Ishikawa (cell line): Measurements from ENCODE around the gene CRIP3.

Source experiments
- CEBPB ChIP-seq: IDR thresholded peaks from 2 replicates; pipeline ENCODE4 v1.6.1; 2012
- CREB1 ChIP-seq: IDR thresholded peaks from 2 replicates; pipeline ENCODE4 v1.6.1; 2012; ENCODE audit warnings: low read depth
- EGR1 ChIP-seq: IDR thresholded peaks from 2 replicates; pipeline ENCODE4 v1.6.1; 2012
- EP300 ChIP-seq: IDR thresholded peaks from 2 replicates; pipeline ENCODE4 v1.6.1; 2012; ENCODE audit warnings: borderline replicate concordance
- FOXM1 ChIP-seq: IDR thresholded peaks from 2 replicates; pipeline ENCODE4 v1.6.1; 2012; ENCODE audit warnings: low read depth, borderline replicate concordance
- NFIC ChIP-seq: IDR thresholded peaks from 2 replicates; pipeline ENCODE4 v1.6.1; 2012
- RAD21 ChIP-seq: IDR thresholded peaks from 2 replicates; pipeline ENCODE4 v1.6.1; 2012; ENCODE audit warnings: low read depth
- TAF1 ChIP-seq: IDR thresholded peaks from 2 replicates; pipeline ENCODE4 v1.6.1; 2012; ENCODE audit warnings: low read depth, mild to moderate bottlenecking
- TCF12 ChIP-seq: IDR thresholded peaks from 2 replicates; pipeline ENCODE4 v1.6.1; 2012; ENCODE audit warnings: low read depth
- TEAD4 ChIP-seq: IDR thresholded peaks from 2 replicates; pipeline ENCODE4 v1.6.1; 2012
- YY1 ChIP-seq: IDR thresholded peaks from 2 replicates; pipeline ENCODE4 v1.6.1; 2012; ENCODE audit warnings: low read depth
- ZBTB7A ChIP-seq: IDR thresholded peaks from 2 replicates; pipeline ENCODE4 v1.6.1; 2012; ENCODE audit warnings: low read depth
- TF ChIP-seq, protein P1 (sequence below): IDR thresholded peaks from 2 replicates; pipeline ENCODE4 v1.6.1; 2012
- TF ChIP-seq, protein P2 (sequence below): IDR thresholded peaks from 2 replicates; pipeline ENCODE4 v1.6.1; 2012
- TF ChIP-seq, protein P3 (sequence below): IDR thresholded peaks from 2 replicates; pipeline ENCODE4 v1.6.1; 2012; ENCODE audit warnings: low read depth, mild to moderate bottlenecking

CRIP3 gene

DNA sequence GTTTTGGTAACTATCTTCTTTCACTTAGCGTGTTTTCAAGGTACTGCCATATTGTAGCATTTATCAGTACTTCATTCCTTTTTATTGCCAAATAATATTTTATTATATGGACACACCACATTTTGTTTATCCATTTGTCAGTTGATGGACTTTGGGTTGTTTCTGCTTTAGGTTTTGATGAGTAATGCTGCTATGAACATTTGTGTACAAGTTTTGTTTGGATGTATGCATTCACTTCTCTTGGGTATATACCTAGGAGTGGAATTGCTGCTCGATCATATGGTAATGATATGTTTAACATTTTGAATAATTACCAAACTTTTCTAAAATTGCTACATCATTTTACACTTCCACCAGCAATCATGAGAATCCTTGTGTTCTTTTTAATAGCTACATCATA is 16.9 kb downstream of the CRIP3 start:
- TF ChIP-seq EGR1: no peak
- no peak for TF ChIP-seq NFIC
- no peak for TF ChIP-seq RAD21
- TF ChIP-seq CEBPB: no peak
- TF ChIP-seq ZBTB7A: no peak
- TF ChIP-seq FOXM1: no peak
- no peak for TF ChIP-seq TEAD4
- TF ChIP-seq YY1: no peak

DNA sequence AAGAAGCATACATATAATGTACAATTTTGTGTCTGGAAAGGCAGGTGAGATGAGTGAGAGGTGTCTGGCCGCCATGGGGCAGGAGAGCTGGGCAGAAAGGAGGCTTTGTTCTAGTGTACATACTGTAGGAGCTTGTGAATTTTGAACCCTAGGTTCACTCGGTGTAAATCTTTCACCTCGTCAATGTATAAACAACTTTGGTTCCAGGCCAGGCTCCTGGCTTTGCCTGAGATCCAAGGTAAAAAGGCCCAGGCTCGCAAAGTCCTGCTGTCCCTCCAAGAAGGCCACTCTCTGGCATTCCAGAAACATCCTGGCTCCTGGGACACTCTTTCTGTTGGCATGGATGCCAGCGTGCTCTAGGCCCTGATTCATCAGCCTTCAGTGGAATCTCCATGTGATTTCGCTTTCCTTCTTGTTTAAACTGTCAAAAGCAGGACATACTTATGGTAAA is 17.7 kb downstream of the CRIP3 start:
- TF ChIP-seq RAD21 (no peak), NFIC (no peak), ZBTB7A (no peak), EP300 (no peak), EGR1 (no peak), YY1 (no peak), TAF1 (no peak), FOXM1 (no peak), TCF12 (no peak), CREB1 (no peak)
- TF ChIP-seq, protein P1, sequence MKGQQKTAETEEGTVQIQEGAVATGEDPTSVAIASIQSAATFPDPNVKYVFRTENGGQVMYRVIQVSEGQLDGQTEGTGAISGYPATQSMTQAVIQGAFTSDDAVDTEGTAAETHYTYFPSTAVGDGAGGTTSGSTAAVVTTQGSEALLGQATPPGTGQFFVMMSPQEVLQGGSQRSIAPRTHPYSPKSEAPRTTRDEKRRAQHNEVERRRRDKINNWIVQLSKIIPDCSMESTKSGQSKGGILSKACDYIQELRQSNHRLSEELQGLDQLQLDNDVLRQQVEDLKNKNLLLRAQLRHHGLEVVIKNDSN: no peak
- TF ChIP-seq, protein P2, sequence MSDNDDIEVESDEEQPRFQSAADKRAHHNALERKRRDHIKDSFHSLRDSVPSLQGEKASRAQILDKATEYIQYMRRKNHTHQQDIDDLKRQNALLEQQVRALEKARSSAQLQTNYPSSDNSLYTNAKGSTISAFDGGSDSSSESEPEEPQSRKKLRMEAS: no peak

DNA sequence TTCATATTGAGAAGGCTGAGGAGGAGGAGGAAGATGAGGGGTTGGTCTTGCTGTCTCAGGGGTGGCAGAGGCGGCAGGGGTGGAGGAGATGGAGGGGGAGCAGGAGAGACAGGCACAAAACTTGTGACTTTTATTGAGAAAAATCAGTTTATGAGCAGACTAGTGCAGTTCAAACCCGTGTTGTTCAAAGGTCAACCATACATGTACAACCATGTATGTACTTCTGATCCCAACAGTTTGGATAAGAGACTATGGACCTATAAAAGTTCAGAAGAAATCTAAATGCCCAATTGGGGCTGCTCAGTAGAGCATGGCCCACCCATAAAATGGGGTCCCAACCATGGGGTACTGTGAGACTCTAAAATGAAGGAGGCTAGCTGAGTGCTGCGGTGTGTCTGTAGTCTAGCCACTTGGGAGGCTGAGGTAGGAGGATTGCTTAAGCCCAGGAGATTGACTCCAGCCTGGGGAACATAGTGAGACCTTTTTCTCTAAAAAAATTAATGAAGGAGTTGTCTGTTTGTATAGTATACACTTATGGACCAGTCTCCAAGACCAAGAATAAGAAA is 18.2 kb downstream of the CRIP3 start:
- TF ChIP-seq TAF1: no peak
- no peak for TF ChIP-seq ZBTB7A
- TF ChIP-seq, protein P2: no peak
- TF ChIP-seq, protein P3, sequence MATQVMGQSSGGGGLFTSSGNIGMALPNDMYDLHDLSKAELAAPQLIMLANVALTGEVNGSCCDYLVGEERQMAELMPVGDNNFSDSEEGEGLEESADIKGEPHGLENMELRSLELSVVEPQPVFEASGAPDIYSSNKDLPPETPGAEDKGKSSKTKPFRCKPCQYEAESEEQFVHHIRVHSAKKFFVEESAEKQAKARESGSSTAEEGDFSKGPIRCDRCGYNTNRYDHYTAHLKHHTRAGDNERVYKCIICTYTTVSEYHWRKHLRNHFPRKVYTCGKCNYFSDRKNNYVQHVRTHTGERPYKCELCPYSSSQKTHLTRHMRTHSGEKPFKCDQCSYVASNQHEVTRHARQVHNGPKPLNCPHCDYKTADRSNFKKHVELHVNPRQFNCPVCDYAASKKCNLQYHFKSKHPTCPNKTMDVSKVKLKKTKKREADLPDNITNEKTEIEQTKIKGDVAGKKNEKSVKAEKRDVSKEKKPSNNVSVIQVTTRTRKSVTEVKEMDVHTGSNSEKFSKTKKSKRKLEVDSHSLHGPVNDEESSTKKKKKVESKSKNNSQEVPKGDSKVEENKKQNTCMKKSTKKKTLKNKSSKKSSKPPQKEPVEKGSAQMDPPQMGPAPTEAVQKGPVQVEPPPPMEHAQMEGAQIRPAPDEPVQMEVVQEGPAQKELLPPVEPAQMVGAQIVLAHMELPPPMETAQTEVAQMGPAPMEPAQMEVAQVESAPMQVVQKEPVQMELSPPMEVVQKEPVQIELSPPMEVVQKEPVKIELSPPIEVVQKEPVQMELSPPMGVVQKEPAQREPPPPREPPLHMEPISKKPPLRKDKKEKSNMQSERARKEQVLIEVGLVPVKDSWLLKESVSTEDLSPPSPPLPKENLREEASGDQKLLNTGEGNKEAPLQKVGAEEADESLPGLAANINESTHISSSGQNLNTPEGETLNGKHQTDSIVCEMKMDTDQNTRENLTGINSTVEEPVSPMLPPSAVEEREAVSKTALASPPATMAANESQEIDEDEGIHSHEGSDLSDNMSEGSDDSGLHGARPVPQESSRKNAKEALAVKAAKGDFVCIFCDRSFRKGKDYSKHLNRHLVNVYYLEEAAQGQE: no peak
- no peak for TF ChIP-seq FOXM1
- no peak for TF ChIP-seq YY1
- TF ChIP-seq RAD21: no peak
- TF ChIP-seq TCF12: no peak
- TF ChIP-seq CREB1: no peak
- TF ChIP-seq CEBPB: no peak
- TF ChIP-seq EP300: no peak
- TF ChIP-seq, protein P1: no peak
- no peak for TF ChIP-seq NFIC
- TF ChIP-seq EGR1: no peak
- TF ChIP-seq TEAD4: no peak

DNA sequence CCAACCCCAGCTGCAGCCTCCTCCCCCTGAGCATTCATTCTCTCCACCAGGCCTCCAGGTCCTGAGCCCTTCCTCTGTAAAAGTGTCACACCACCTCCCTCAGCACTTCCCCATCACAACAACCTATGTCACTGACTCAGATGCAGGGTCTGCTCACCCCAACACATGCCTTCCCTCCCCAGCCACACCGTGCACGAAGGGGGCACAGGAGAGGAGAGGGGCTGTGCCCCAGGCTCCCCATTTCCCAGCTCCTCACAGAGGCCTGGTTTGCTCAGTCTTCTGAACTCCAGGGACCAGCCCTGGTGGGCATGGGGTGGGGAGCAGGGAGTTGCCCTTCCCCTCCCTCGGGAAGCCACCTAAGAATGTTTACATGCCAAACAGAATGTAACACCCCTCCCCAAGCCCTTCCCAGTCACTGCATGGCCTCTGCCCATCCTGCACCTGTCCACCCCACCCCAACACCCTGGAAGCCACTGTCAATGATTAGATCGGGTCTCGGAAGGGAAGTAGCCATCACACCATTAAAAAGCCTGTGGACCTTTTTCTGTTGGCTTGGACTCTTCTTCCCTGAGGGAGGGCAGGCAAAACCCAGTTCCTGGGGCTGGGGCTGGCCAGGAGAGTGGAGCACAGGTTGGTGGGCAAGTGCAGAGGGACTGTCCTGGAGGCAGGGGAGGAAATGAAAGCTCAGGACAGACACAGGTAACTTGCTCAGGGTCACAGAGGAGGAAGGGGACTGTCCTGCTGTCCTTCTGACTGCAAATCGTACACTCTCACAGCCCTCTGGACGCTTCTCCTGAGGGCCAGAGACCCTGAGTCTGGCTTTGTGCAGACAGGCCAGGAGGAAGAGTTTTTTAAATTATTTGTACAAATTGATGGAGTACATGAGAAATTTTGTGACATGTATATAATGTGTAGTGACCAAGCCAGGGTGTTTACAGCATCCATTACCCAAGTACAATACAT is 20.6 kb downstream of the CRIP3 start:
- TF ChIP-seq, protein P2: no peak

DNA sequence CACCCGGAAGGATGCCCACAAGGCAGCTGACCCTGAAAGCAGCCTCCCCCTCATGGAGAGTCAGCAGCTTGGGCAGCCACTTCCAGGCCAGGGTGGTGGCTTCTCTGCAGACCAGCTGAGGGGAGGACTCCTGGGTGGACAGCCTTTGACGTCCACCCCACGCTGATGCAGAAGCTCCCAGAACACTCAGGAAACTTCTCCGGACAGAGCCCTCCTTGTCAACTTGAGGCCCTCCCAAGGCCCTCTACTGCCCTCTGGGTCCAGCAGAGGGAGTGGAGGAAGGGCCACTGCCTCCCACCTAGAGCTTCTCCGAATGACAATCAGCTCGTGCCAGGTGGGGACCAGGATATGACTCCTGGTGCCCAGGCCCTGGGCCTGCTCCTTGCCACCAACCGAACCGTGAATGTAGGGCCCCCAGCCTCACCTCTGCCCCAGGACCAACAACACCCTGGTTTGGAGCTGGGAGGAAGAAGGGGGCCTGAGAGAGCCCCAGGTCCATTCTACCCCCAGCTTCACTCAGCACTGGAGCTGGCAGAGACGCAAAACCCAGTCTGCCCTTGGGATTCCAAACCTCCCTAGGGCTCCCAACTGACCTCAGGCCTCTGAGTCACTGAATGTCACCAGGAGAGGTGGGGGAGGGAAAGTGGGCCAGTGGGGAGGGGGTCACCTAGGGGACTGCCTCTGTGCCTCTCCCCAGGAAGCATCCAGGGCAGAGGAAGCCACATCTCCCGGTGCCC is 21.5 kb downstream of the CRIP3 start:
- no peak for TF ChIP-seq FOXM1
- no peak for TF ChIP-seq ZBTB7A
- no peak for TF ChIP-seq TEAD4
- TF ChIP-seq TCF12: no peak
- TF ChIP-seq NFIC: no peak
- no peak for TF ChIP-seq CREB1
- no peak for TF ChIP-seq EP300
- TF ChIP-seq TAF1: no peak
- no peak for TF ChIP-seq EGR1
- TF ChIP-seq, protein P3: no peak
- no peak for TF ChIP-seq CEBPB
- TF ChIP-seq RAD21: no peak; the same call in 1 of the 2 replicates
- TF ChIP-seq YY1: no peak
- TF ChIP-seq, protein P2: no peak
- TF ChIP-seq, protein P1: no peak
